A549 (cell line): Measurements from ENCODE around the gene HLF.

Experiments used
- FOSL2 ChIP-seq, 2 experiments: fragments of 450-650 bp in 1 of 2; fragments of >200 bp in 1 of 2; sonication (Bioruptor Twin) in 1 of 2; formaldehyde crosslinking; IDR thresholded peaks; 2 replicates each; pipeline versions ENCODE4 v1.5.0 to v1.6.1; 2016 to 2020; ENCODE audit warnings: mild to moderate bottlenecking in 1 of 2, moderate library complexity in 1 of 2
- JUN ChIP-seq, 2 experiments: fragments of >200 bp; sonication (Bioruptor Twin); formaldehyde crosslinking; IDR thresholded peaks; 2 replicates in 1 of 2; 3 replicates in 1 of 2; pipeline ENCODE4 v1.6.1; 2016 to 2017
- MYC ChIP-seq: IDR thresholded peaks from 2 replicates; pipeline ENCODE4 v1.6.1; 2012; ENCODE audit warnings: mild to moderate bottlenecking, inconsistent platforms, low read length, improper control_type of control experiment, borderline replicate concordance
- NPAS2 ChIP-seq: fragments of 250-450 bp; sonication (Bioruptor Pico); IDR thresholded peaks from 2 replicates; pipeline ENCODE4 v1.8.0; 2022; ENCODE audit warnings: mild to moderate bottlenecking, moderate library complexity, borderline replicate concordance
- RAD21 ChIP-seq, 2 experiments: fragments of >200 bp in 1 of 2; sonication (Bioruptor Twin) in 1 of 2; formaldehyde crosslinking in 1 of 2; IDR thresholded peaks in 1 of 2; conservative IDR thresholded peaks in 1 of 2; 2 replicates in 1 of 2; 3 replicates in 1 of 2; pipeline ENCODE4 v1.6.1; 2012 to 2018; ENCODE audit warnings: inconsistent platforms in 1 of 2
- RCOR1 ChIP-seq: fragments of 150-350 bp; IDR thresholded peaks from 2 replicates; pipeline ENCODE4 v1.6.1; 2014; ENCODE audit warnings: antibody characterized with exemption, low read length, low read depth
- SMC3 ChIP-seq: fragments of >200 bp; sonication (Bioruptor Twin); formaldehyde crosslinking; IDR thresholded peaks from 3 replicates; pipeline ENCODE4 v1.6.1; 2018; ENCODE audit warnings: inconsistent platforms
- TF ChIP-seq, protein P1 (sequence below): fragments of >200 bp; sonication (Bioruptor Twin); formaldehyde crosslinking; IDR thresholded peaks from 3 replicates; pipeline ENCODE4 v1.5.1; 2016

DNA sequence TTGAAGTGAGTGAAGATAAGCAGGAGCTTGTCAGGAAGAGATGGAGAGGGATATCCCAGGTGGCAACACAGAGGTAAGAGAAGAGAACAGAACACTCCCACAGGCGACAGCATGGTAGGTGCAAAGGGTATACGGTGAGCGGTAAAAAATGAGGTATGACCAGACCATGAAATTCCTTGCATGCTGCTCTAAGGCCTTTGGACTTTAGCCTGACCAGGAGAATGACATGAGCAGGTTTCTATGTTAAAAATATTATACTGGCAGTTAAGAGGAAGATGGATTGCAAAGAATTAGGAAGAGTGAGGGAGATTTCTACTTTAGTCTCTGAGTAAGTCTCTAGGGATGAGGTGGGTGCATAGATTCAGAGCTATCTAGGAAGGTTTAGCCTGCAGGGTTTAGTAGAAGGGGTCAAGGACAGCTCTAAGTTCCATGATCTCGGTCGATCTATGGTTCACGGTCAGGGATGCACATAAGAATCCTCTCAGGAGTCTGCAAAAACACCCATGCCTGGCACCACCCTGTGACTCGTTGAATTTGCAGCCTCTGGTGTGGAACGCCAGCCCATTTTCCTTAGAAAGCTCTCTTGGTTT is 65.7 kb downstream of the HLF start:
- TF ChIP-seq JUN (IDR thresholded peaks at IDR 0.05) = no peak
- no peak for TF ChIP-seq NPAS2 (CRISPR knock-in tag)
- TF ChIP-seq, protein P1, sequence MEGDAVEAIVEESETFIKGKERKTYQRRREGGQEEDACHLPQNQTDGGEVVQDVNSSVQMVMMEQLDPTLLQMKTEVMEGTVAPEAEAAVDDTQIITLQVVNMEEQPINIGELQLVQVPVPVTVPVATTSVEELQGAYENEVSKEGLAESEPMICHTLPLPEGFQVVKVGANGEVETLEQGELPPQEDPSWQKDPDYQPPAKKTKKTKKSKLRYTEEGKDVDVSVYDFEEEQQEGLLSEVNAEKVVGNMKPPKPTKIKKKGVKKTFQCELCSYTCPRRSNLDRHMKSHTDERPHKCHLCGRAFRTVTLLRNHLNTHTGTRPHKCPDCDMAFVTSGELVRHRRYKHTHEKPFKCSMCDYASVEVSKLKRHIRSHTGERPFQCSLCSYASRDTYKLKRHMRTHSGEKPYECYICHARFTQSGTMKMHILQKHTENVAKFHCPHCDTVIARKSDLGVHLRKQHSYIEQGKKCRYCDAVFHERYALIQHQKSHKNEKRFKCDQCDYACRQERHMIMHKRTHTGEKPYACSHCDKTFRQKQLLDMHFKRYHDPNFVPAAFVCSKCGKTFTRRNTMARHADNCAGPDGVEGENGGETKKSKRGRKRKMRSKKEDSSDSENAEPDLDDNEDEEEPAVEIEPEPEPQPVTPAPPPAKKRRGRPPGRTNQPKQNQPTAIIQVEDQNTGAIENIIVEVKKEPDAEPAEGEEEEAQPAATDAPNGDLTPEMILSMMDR = no peak
- no peak for TF ChIP-seq RAD21 (conservative IDR thresholded peaks at IDR 0.05 in 1 of 2, IDR thresholded peaks at IDR 0.05 in 1 of 2)
- no peak for TF ChIP-seq RCOR1
- no peak for TF ChIP-seq MYC
- no peak for TF ChIP-seq SMC3
- TF ChIP-seq FOSL2 (IDR thresholded peaks at IDR 0.05) = no peak
- no peak for TF ChIP-seq FOSL2 (CRISPR knock-in tag; IDR thresholded peaks at IDR 0.05)
